ENCODE data around the gene RNH1.

GRCh38 chr11:506238-506994, 626 bp downstream of the RNH1 start:
- TF ChIP-seq CTCF (conservative IDR thresholded peaks at IDR 0.05 in 1 of 2, IDR thresholded peaks at IDR 0.05 in 1 of 2; ENCODE audit: low read depth in 1 of 2, low read length in 2 of 2) (peak in 1 of 2 donors; percentile 7), EZH2 (IDR thresholded peaks at IDR 0.05; ENCODE audit: low read length, missing control alignments) (no peak)
